ENCODE results near the gene GDF2. TPM values are rescaled to one million over a fixed set of nuclear protein-coding genes. Genes with fewer than 3 reads are reported as not detected.
A peak's percentile ranks its signal among the peaks of the same experiment; 100 is the strongest.

The GDF2 gene
- total RNA-seq, 1 donor from 2014 or later: not detected

DNA sequence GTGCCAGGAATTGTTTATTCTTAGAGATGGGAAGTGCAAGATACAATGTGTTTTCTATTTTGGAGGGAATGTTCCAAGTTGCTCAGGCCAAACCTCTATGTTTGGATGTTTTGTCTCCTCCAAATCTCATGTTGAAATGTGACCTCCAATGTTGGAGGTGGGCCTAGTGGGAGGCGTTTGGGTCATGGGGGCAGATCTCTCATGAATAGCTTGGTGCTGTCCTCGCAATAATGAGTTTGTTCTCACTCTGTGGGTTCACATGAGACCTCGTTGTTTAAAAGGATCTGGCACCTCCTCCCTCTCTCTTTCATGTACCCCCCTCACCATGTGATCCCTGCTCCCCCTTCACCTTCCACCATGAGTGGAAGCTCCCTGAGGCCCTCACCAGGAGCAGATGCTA is 30.6 kb upstream of the GDF2 start:
- no peak for DNase-seq (ENCODE audit: low spot score)

GRCh38 chr10:47294057-47294456 is 28.2 kb upstream of the GDF2 start:
- DNase-seq (ENCODE audit: low spot score): no peak

DNA sequence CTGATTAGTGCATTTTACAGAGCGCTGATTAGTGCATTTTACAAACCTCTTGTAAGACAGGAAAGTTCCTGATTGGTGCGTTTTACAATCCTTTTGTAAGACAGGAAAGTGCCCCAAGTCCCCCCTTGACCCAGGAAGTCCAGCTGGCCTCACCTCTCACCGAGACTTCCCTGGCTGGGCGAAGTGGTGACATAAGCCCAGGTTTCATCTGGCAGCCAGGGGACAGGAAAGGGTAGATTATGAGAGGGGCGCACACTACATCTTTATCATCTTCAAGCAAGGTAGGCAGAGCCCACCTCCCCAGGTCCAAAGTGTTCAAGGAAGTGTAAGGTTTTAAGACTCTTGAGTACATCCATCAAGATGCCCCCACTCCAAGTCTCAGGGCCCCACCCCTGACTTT is 27.8 kb upstream of the GDF2 start:
- no peak for DNase-seq (ENCODE audit: low spot score)

DNA sequence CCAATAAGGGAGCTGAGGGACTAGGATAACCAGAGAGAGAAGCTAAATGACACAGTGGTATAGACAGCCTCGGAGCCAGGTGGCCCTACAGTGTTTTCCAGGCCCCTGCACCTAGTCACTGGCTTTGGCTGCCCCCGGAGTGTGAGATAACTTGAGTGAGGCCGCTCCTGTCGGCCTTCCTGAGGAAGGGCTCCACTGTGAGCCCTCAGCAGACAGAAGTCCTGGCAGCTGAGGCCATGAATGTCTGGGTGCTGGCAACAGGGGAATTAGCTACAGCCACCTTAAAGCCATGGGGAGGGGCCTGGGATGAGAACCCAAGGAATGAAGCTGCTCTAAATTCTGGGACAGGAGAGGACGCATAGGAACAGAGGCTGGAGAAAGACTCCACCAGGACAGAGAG is 26.8 kb upstream of the GDF2 start:
- no peak for DNase-seq (ENCODE audit: low spot score)

- DNase-seq (ENCODE audit: low spot score): no peak
These were observed 25.9 kb upstream of the GDF2 start for GRCh38 chr10:47296156-47296894.

- DNase-seq (ENCODE audit: low spot score): no peak
These were observed 25.3 kb upstream of the GDF2 start for GRCh38 chr10:47296941-47297340.

- DNase-seq (ENCODE audit: low spot score): no peak
These were observed 24.3 kb upstream of the GDF2 start for GRCh38 chr10:47297866-47298540.

- DNase-seq (ENCODE audit: low spot score): no peak
These were observed 23.5 kb upstream of the GDF2 start for GRCh38 chr10:47298715-47299114.

GRCh38 chr10:47299611-47300428 is 22.4 kb upstream of the GDF2 start, which contains the start of gene GDF10:
Gene GDF10 (plus strand): TSS chr10:47300197. CDS start chr10:47300652, 455 bp downstream.
- no peak for DNase-seq (ENCODE audit: low spot score)

GRCh38 chr10:47300429-47300931 is 21.8 kb upstream of the GDF2 start:
- DNase-seq (ENCODE audit: low spot score): no peak

GRCh38 chr10:47301833-47302232 is 20.4 kb upstream of the GDF2 start:
- DNase-seq (ENCODE audit: low spot score): no peak

DNA sequence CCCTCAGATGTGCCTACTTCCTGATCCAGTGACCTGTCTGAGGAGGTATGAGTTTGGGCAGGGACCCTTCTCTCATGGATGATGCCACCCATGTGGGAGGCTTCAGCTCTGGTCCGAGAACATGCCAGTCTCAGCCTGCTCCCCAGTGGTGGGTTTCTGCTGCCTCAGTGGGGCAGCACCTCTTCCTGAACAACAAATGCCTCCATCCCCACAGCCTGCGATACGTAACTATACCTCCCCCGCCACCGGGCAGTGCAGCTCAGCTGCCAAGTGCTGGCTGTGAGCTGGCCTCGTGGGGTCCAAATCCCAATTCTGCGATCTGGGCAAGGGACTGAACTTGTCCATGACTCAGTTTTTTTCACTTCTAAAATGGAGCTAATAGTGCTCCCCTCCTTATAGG is 19.1 kb upstream of the GDF2 start:
- DNase-seq (ENCODE audit: low spot score): no peak

- no peak for DNase-seq (ENCODE audit: low spot score)
These were observed 18.4 kb upstream of the GDF2 start for GRCh38 chr10:47303866-47304265.

- DNase-seq (ENCODE audit: low spot score): no peak
These were observed 16.7 kb upstream of the GDF2 start for GRCh38 chr10:47305566-47305965.

DNA sequence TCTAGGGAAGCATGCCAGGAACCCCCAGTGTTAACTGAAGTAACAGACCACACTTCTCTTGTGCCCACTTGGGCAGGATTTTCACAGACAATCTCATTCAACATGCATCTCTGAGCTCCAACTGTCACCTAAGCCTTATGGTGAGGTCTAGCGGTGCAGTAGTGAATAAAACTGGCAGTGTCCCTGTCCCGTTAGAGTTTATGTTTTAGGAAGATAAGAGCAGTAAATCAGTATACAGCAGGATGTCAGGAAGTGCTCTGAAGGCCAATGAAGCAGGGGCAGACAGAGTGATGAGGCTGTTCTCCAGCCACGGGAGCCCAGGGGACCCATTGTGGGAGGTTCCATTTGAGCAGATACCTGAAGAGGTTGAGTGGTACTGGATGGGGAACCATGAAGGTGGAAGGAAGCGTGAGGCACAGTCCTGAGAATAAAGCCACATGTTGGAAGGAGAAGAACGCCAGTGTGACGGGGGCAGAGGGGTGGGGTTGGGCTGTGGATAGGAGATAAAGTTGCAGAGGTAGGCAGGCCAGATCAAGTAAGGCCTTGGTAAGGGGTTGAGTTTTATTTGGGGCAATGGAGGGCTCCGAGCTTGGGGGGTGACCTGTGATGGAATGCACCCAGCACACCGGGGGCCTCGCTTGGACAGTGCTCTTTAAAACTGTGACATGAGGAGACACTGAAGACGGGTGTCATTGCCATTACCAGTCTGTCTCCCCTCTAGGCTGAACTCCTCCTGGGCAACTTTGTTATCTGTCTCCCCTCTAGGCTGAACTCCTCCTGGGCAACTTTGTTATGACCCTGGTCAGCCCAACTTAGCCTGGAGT is 15.7 kb upstream of the GDF2 start:
- DNase-seq (ENCODE audit: low spot score): no peak

- no peak for DNase-seq (ENCODE audit: low spot score)
These were observed 14.9 kb upstream of the GDF2 start for GRCh38 chr10:47307381-47307780.

- DNase-seq (ENCODE audit: low spot score): no peak
These were observed 13.5 kb upstream of the GDF2 start for GRCh38 chr10:47308775-47309174.

GRCh38 chr10:47309408-47310089 is 12.7 kb upstream of the GDF2 start:
- DNase-seq (ENCODE audit: low spot score): no peak

DNA sequence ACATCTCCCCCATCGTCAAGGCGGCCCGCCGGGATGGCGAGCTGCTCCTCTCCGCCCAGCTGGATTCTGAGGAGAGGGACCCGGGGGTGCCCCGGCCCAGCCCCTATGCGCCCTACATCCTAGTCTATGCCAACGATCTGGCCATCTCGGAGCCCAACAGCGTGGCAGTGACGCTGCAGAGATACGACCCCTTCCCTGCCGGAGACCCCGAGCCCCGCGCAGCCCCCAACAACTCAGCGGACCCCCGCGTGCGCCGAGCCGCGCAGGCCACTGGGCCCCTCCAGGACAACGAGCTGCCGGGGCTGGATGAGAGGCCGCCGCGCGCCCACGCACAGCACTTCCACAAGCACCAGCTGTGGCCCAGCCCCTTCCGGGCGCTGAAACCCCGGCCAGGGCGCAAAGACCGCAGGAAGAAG is 12.2 kb upstream of the GDF2 start:
- no peak for DNase-seq (ENCODE audit: low spot score)

GRCh38 chr10:47311193-47311931 is 10.9 kb upstream of the GDF2 start:
- DNase-seq (ENCODE audit: low spot score): peak; percentile 59
